Measurements from ENCODE around the gene VPS37C. TPM values are rescaled to one million over a fixed set of nuclear protein-coding genes. Genes with fewer than 3 reads are reported as not detected.

Gene VPS37C
- total RNA-seq, 1 experiment from 2014 or later: 23.4 TPM

GRCh38 chr11:61087426-61088119, 73.7 kb downstream of the VPS37C start:
- Mint-ChIP-seq H3K27me3 (ENCODE audit: low read depth) (no peaks in the 10 kb centered on the region), H3K9me3 (peaks cover 4% of the 10 kb centered on the region), H3K4me1 (peaks cover 12% of the 10 kb centered on the region), H3K36me3 (no peaks in the 10 kb centered on the region), H3K27ac (no peak overlapping the region), H3K4me3 (no peak overlapping the region)
- TF ChIP-seq AR (CRISPR knock-in tag; IDR thresholded peaks at IDR 0.05): no peak
- TF ChIP-seq PREB (CRISPR knock-in tag; IDR thresholded peaks at IDR 0.05; ENCODE audit: borderline replicate concordance): no peak
- no peak for TF ChIP-seq SOX15 (CRISPR knock-in tag; IDR thresholded peaks at IDR 0.05)
- TF ChIP-seq ERG (CRISPR knock-in tag; IDR thresholded peaks at IDR 0.05): no peak
- no peak for ATAC-seq
- ChIA-PET CTCF (no interaction called here), POLR2A (no interaction called here)
- no peak for DNase-seq (ENCODE audit: low spot score)

GRCh38 chr11:61083601-61084147, 77.6 kb downstream of the VPS37C start:
- CTCF ChIA-PET: no interaction called here
- no peak overlapping the region for H3K4me3 Mint-ChIP-seq

GRCh38 chr11:61082931-61083531, 78.2 kb downstream of the VPS37C start:
- H3K27me3 Mint-ChIP-seq (ENCODE audit: low read depth): no peaks in the 10 kb centered on the region
- ChIA-PET CTCF (no interaction called here), POLR2A (no interaction called here)
- peaks cover 4% of the 10 kb centered on the region for H3K9me3 Mint-ChIP-seq
- no peak overlapping the region for H3K27ac Mint-ChIP-seq
- no peak overlapping the region for H3K4me3 Mint-ChIP-seq
- H3K4me1 Mint-ChIP-seq: no peaks in the 10 kb centered on the region
- ATAC-seq: no peak
- no peak for DNase-seq (ENCODE audit: low spot score)
- no peaks in the 10 kb centered on the region for H3K36me3 Mint-ChIP-seq
- TF ChIP-seq PRRX2 (CRISPR knock-in tag; IDR thresholded peaks at IDR 0.05): no peak
- TF ChIP-seq USF1 (CRISPR knock-in tag; IDR thresholded peaks at IDR 0.05): no peak
- TF ChIP-seq CREM (CRISPR knock-in tag; IDR thresholded peaks at IDR 0.05): no peak
- TF ChIP-seq NR1H2 (CRISPR knock-in tag; IDR thresholded peaks at IDR 0.05): no peak
- no peak for TF ChIP-seq ATF1 (CRISPR knock-in tag; IDR thresholded peaks at IDR 0.05)
- no peak for TF ChIP-seq FOXK1 (CRISPR knock-in tag; IDR thresholded peaks at IDR 0.05)
- no peak for TF ChIP-seq NFE2L1 (CRISPR knock-in tag; IDR thresholded peaks at IDR 0.05)
- TF ChIP-seq MXD4 (CRISPR knock-in tag; IDR thresholded peaks at IDR 0.05; ENCODE audit: borderline replicate concordance): no peak
- no peak for TF ChIP-seq CTCF (IDR thresholded peaks at IDR 0.05)
- TF ChIP-seq CDX4 (CRISPR knock-in tag; IDR thresholded peaks at IDR 0.05; ENCODE audit: borderline replicate concordance): no peak
- no peak for TF ChIP-seq E2F5 (CRISPR knock-in tag; IDR thresholded peaks at IDR 0.05)

More at GRCh38 chr11:61083601-61084147, 77.6 kb downstream of the VPS37C start:
- H3K9me3 Mint-ChIP-seq: peaks cover 4% of the 10 kb centered on the region
- DNase-seq (ENCODE audit: low spot score) (no peak), ATAC-seq (no peak)
- no peaks in the 10 kb centered on the region for H3K27me3 Mint-ChIP-seq (ENCODE audit: low read depth)
- TF ChIP-seq E2F1 (CRISPR knock-in tag; IDR thresholded peaks at IDR 0.05): no peak
- no peak for TF ChIP-seq ZNF121 (CRISPR knock-in tag; IDR thresholded peaks at IDR 0.05)
- no peak for TF ChIP-seq FOXK1 (CRISPR knock-in tag; IDR thresholded peaks at IDR 0.05)
- no peak for TF ChIP-seq ATF1 (CRISPR knock-in tag; IDR thresholded peaks at IDR 0.05)
- TF ChIP-seq NR1H2 (CRISPR knock-in tag; IDR thresholded peaks at IDR 0.05): no peak
- TF ChIP-seq RORB (CRISPR knock-in tag; IDR thresholded peaks at IDR 0.05): no peak
- no peak for TF ChIP-seq FOXP1 (CRISPR knock-in tag; IDR thresholded peaks at IDR 0.05; ENCODE audit: borderline replicate concordance)
- no peak for TF ChIP-seq ETV6 (CRISPR knock-in tag; IDR thresholded peaks at IDR 0.05)
- TF ChIP-seq JUN (CRISPR knock-in tag; IDR thresholded peaks at IDR 0.05): no peak
- no peak for TF ChIP-seq SMAD3 (CRISPR knock-in tag; IDR thresholded peaks at IDR 0.05; ENCODE audit: borderline replicate concordance)
- no peaks in the 10 kb centered on the region for H3K36me3 Mint-ChIP-seq
- no peaks in the 10 kb centered on the region for H3K4me1 Mint-ChIP-seq
- POLR2A ChIA-PET: no interaction called here
- H3K27ac Mint-ChIP-seq: no peak overlapping the region
